Measurements from ENCODE around the gene PLCB4. TPM values are rescaled to one million over a fixed set of nuclear protein-coding genes. Genes with fewer than 3 reads are reported as not detected.

PLCB4 gene
- total RNA-seq, 1 experiment from 2014 or later = 10.1 TPM

DNA sequence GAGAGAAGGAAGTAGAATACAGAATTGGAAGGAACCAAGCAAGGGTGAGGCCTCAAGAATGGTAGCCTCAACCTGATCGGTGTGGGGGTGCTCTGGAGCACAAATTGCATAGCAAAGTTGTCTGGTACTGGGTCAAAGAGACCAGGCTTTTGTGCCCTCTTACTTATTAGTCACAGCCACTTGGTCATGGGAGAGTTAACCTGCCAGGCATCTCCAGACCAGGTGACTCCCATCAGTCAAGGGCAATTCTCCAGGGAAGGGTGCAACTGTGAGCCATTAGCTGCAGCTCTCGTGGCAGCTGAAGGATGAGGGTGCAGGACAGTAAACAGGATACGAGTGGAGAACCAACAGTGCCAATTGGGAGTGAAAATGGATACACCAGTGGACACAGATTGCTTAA lies 47.7 kb upstream of the PLCB4 start:
- no CpG with 5 or more reads among the region's 3 CpGs for WGBS (ENCODE audit: extremely low coverage, insufficient read length, low lambda C conversion rate)
- Mint-ChIP-seq H3K36me3 (ENCODE audit: insufficient read depth in 1 of 3, low read depth in 3 of 3) (no peaks in the 10 kb centered on the region; a peak in 2 of 7 replicates), H3K27me3 (ENCODE audit: low read depth) (no peaks in the 10 kb centered on the region; the same call in 1 of the 2 replicates), H3K27ac (peak overlapping the region in 2 of 3 experiments; percentile 28 to 29; a peak in 2 of 7 replicates), H3K4me1 (peaks cover 57 to 64% of the 10 kb centered on the region in 2 experiments), H3K4me3 (no peak overlapping the region), H3K9me3 (no peaks in the 10 kb centered on the region; a peak in 1 of 5 replicates)
- H3T11ph ChIP-seq (ENCODE audit: low read length) = no peak overlapping the region
- H2BK20ac ChIP-seq (ENCODE audit: low read depth, low read length, poor library complexity, severe bottlenecking) = no peak overlapping the region
- H3K23me2 ChIP-seq (ENCODE audit: insufficient read length, low read depth, low read length, poor library complexity, severe bottlenecking) = no peaks in the 10 kb centered on the region
- no peak overlapping the region for H2AK5ac ChIP-seq (ENCODE audit: insufficient read length, low read length)
- DNase-seq = no peak
- TF ChIP-seq, protein P1, sequence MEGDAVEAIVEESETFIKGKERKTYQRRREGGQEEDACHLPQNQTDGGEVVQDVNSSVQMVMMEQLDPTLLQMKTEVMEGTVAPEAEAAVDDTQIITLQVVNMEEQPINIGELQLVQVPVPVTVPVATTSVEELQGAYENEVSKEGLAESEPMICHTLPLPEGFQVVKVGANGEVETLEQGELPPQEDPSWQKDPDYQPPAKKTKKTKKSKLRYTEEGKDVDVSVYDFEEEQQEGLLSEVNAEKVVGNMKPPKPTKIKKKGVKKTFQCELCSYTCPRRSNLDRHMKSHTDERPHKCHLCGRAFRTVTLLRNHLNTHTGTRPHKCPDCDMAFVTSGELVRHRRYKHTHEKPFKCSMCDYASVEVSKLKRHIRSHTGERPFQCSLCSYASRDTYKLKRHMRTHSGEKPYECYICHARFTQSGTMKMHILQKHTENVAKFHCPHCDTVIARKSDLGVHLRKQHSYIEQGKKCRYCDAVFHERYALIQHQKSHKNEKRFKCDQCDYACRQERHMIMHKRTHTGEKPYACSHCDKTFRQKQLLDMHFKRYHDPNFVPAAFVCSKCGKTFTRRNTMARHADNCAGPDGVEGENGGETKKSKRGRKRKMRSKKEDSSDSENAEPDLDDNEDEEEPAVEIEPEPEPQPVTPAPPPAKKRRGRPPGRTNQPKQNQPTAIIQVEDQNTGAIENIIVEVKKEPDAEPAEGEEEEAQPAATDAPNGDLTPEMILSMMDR (conservative IDR thresholded peaks at IDR 0.05) = no peak
- no peaks in the 10 kb centered on the region for H4K20me1 ChIP-seq (ENCODE audit: control insufficient read depth, insufficient read depth, insufficient read length)
- no peak overlapping the region for H3K14ac ChIP-seq (ENCODE audit: insufficient read depth, low read length)
- H2BK12ac ChIP-seq (ENCODE audit: insufficient read length, low read depth, low read length) = no peak overlapping the region
- H3K9ac ChIP-seq (ENCODE audit: extremely low read depth, insufficient read length, low read length) = no peak overlapping the region
- H2BK15ac ChIP-seq (ENCODE audit: low read depth, low read length) = no peak overlapping the region
- H4K5ac ChIP-seq (ENCODE audit: insufficient read length, low read depth, low read length) = no peak overlapping the region
- no peak overlapping the region for H3K23ac ChIP-seq (ENCODE audit: insufficient read length, low read depth, low read length)
- no peak overlapping the region for H3K18ac ChIP-seq (ENCODE audit: insufficient read length, low read depth, low read length)
- no peaks in the 10 kb centered on the region for H3K9me3 ChIP-seq (ENCODE audit: control insufficient read depth, low read depth, low read length)
- H3K79me1 ChIP-seq (ENCODE audit: insufficient read depth, low read depth, low read length, poor library complexity, severe bottlenecking) = no peaks in the 10 kb centered on the region
- H3K4ac ChIP-seq (ENCODE audit: low read depth, low read length) = no peak overlapping the region
- no peak overlapping the region for H2BK120ac ChIP-seq (ENCODE audit: low read depth, low read length, poor library complexity, severe bottlenecking)
- peaks cover 8% of the 10 kb centered on the region for H3K4me1 ChIP-seq (ENCODE audit: insufficient read depth, low read length)
- H2AFZ ChIP-seq (ENCODE audit: low read length) = no peak overlapping the region
- H4K91ac ChIP-seq (ENCODE audit: insufficient read length, low read depth, low read length) = no peak overlapping the region
- no peak overlapping the region for H2BK5ac ChIP-seq (ENCODE audit: insufficient read length, low read length)
- H3K27ac ChIP-seq (ENCODE audit: insufficient read length, low read depth, low read length) = no peak overlapping the region
- no peak overlapping the region for H4K8ac ChIP-seq (replicated peaks; ENCODE audit: insufficient read length, low read depth, low read length)
- no peaks in the 10 kb centered on the region for H3K27me3 ChIP-seq (ENCODE audit: insufficient read depth, low read length)
- H3K79me2 ChIP-seq (ENCODE audit: insufficient read depth, low read length) = no peaks in the 10 kb centered on the region
- no peak overlapping the region for H3K56ac ChIP-seq (ENCODE audit: insufficient read length, low read depth, low read length)
- H3K4me2 ChIP-seq (ENCODE audit: insufficient read depth, insufficient read length, low read length) = no peak overlapping the region
